Panc1 (cell line): ENCODE data around the gene FADS2. TPM values are rescaled to one million over a fixed set of nuclear protein-coding genes. Genes with fewer than 3 reads are reported as not detected.
"Not testable (repeated sequence)": the region's sequence is repeated elsewhere in the genome, so short reads cannot be mapped to it uniquely, and the experiment has no call there.

Source experiments
- ATAC-seq: fragments of 200-7000 bp; cut with Tn5 transposase; 2 replicates; pipeline ENCODE4 v1.9.1; 2020; ENCODE audit warnings: mild to moderate bottlenecking, moderate library complexity
- BruUV-seq: library from RNA; stranded (reverse); fragments of 400-500 nt; replicated peaks from 2 replicates; lab custom pipeline; 2021; lab: Mats Ljungman, UMichigan
- CTCF ChIA-PET: fragments of 300-600 bp; sonication (Branson Sonifier 250); formaldehyde crosslinking; loops from one replicate; lab custom pipeline; 2022; ENCODE audit warnings: antibody characterized with exemption; lab: Charles Lee
- POLR2A ChIA-PET: fragments of 300-600 bp; sonication (Branson Sonifier 250); formaldehyde crosslinking; loops from one replicate; lab custom pipeline; 2022; ENCODE audit warnings: antibody characterized with exemption; lab: Charles Lee
- DNase-seq: peaks from one replicate; pipeline ENCODE4 v3.0.0-alpha.2; 2010; ENCODE audit warnings: low read depth, low spot score
- H3K27ac ChIP-seq: 2 replicates; pipeline ENCODE4 v1.5.1; 2011; ENCODE audit warnings: mild to moderate bottlenecking, low read length, inconsistent platforms
- H3K27me3 ChIP-seq: fragments of 200-500 bp; sonication (Bioruptor generic); 2 replicates; pipeline ENCODE4 v1.6.0; 2014; ENCODE audit warnings: low read length, inconsistent platforms; ENCODE audit not compliant: control insufficient read depth, insufficient read depth
- H3K36me3 ChIP-seq: fragments of 200-500 bp; sonication (Bioruptor generic); 2 replicates; pipeline ENCODE4 v1.5.1; 2014; ENCODE audit warnings: inconsistent platforms, mild to moderate bottlenecking, low read length, moderate library complexity; ENCODE audit not compliant: control insufficient read depth, insufficient read depth
- H3K4me1 ChIP-seq: 2 replicates; pipeline ENCODE4 v1.5.1; 2011; ENCODE audit warnings: inconsistent platforms, mild to moderate bottlenecking, low read length, moderate library complexity; ENCODE audit not compliant: control insufficient read depth, insufficient read depth
- H3K4me3 ChIP-seq, 2 experiments: 2 replicates each; pipeline ENCODE4 v1.5.1; 2011 to 2012; ENCODE audit warnings: low read depth in 2 of 2, low read length in 2 of 2, mild to moderate bottlenecking in 2 of 2, inconsistent platforms in 1 of 2, moderate library complexity in 1 of 2
- H3K9me3 ChIP-seq: fragments of 200-500 bp; sonication (Bioruptor generic); 2 replicates; pipeline ENCODE4 v1.5.1; 2014; ENCODE audit warnings: low read depth, mild to moderate bottlenecking, inconsistent platforms, low read length, moderate library complexity; ENCODE audit not compliant: control insufficient read depth, insufficient read depth
- CTCF ChIP-seq: fragments of 450-650 bp; IDR thresholded peaks from 2 replicates; pipeline ENCODE4 v1.5.1; 2017; ENCODE audit warnings: mild to moderate bottlenecking
- POLR2AphosphoS5 ChIP-seq: IDR thresholded peaks from 2 replicates; pipeline ENCODE4 v1.6.1; 2012; ENCODE audit warnings: mild to moderate bottlenecking, low read depth, low read length, moderate library complexity
- REST ChIP-seq, 2 experiments: IDR thresholded peaks; 2 replicates each; pipeline ENCODE4 v1.6.1; 2011 to 2012; ENCODE audit warnings: low read depth in 2 of 2, control low read depth in 1 of 2, low read length in 1 of 2, mild to moderate bottlenecking in 1 of 2, moderate library complexity in 1 of 2; ENCODE audit not compliant: insufficient read depth in 1 of 2
- SIN3A ChIP-seq: IDR thresholded peaks from 2 replicates; pipeline ENCODE4 v1.6.1; 2012; ENCODE audit warnings: low read depth, mild to moderate bottlenecking, low read length, moderate library complexity, borderline replicate concordance; ENCODE audit not compliant: insufficient read depth
- TCF7L2 ChIP-seq: IDR thresholded peaks from 2 replicates; pipeline ENCODE4 v1.6.1; 2011; ENCODE audit warnings: mild to moderate bottlenecking, low read depth, low read length, inconsistent platforms
- in situ Hi-C: cut with HindIII; loops from 2 replicates; pipeline ENCODE4 v1.10.0; 2016; ENCODE audit warnings: low sequenced_read_pairs, low pct_unique_long_range_greater_than_20kb
- intact Hi-C: fragments of 100-400 bp; cut with micrococcal nuclease; formaldehyde crosslinking; loops from one replicate; pipeline ENCODE4 v1.10.0; 2022; ENCODE audit not compliant: unreplicated experiment
- total RNA-seq: library from RNA; stranded (reverse); gene quantifications from one replicate; pipeline ENCODE4 v1.2.1, GENCODE V29; 2021; ENCODE audit not compliant: unreplicated experiment

The FADS2 gene
- total RNA-seq, 1 experiment from 2014 or later: 679 TPM

GRCh38 chr11:61880454-61880853 lies 52.4 kb downstream of the FADS2 start:
- POLR2A ChIA-PET: interaction anchor here (0.6 kb wide), 1 partner anchor 223 kb away, joined by 3 read pairs; no protein-coding TSS in a partner anchor
- Histone ChIP-seq H3K9me3 (no peaks in the 10 kb centered on the region), H3K4me1 (no peaks in the 10 kb centered on the region), H3K27ac (no peak overlapping the region), H3K4me3 (no peak overlapping the region), H3K27me3 (no peaks in the 10 kb centered on the region), H3K36me3 (no peaks in the 10 kb centered on the region)
- BruUV-seq: no TSS peak
- in situ Hi-C loops (no loop called here), intact Hi-C loops (no loop called here)
- DNase-seq (no peak), ATAC-seq (no peak)
- CTCF ChIA-PET: no interaction called here
- no peak for TF ChIP-seq REST (IDR thresholded peaks at IDR 0.05; ENCODE audit: insufficient read depth in 1 of 2, low read depth in 2 of 2, low read length in 1 of 2)
- no peak for TF ChIP-seq TCF7L2
- TF ChIP-seq SIN3A: no peak
- no peak for TF ChIP-seq CTCF
- TF ChIP-seq POLR2AphosphoS5: no peak

GRCh38 chr11:61881397-61881796 lies 53.3 kb downstream of the FADS2 start:
- H3K27me3 ChIP-seq: no peaks in the 10 kb centered on the region
- CTCF ChIA-PET: no interaction called here
- no peaks in the 10 kb centered on the region for H3K9me3 ChIP-seq
- H3K4me1 ChIP-seq: no peaks in the 10 kb centered on the region
- H3K36me3 ChIP-seq: no peaks in the 10 kb centered on the region
- BruUV-seq: no TSS peak
- TF ChIP-seq POLR2AphosphoS5 (no peak), SIN3A (no peak), REST (IDR thresholded peaks at IDR 0.05; ENCODE audit: insufficient read depth in 1 of 2, low read depth in 2 of 2, low read length in 1 of 2) (no peak), CTCF (no peak), TCF7L2 (no peak)
- H3K27ac ChIP-seq: no peak overlapping the region
- ATAC-seq (no peak), DNase-seq (no peak)
- in situ Hi-C loops (no loop called here), intact Hi-C loops (no loop called here)
- POLR2A ChIA-PET: interaction anchor here (0.5 to 0.6 kb wide), 2 partner anchors 50 to 223 kb away, joined by 3 read pairs; no protein-coding TSS in a partner anchor
- H3K4me3 ChIP-seq: no peak overlapping the region

- CTCF ChIA-PET: interaction anchor here (0.6 kb wide), 1 partner anchor 226 kb away, joined by 11 read pairs; no protein-coding TSS in a partner anchor
- ATAC-seq, DNase-seq, H3K36me3 ChIP-seq, H3K4me3 ChIP-seq, H3K27ac ChIP-seq, POLR2A ChIA-PET, BruUV-seq, H3K27me3 ChIP-seq, intact Hi-C loops, H3K9me3 ChIP-seq, in situ Hi-C loops, H3K4me1 ChIP-seq: not testable (repeated sequence)
These were observed 54.2 kb downstream of the FADS2 start for GRCh38 chr11:61882267-61882666.
